ENCODE results near the gene RNF103.

- no peak for TF ChIP-seq CTCF (IDR thresholded peaks at IDR 0.05; ENCODE audit: low read depth, low read length)
- TF ChIP-seq EZH2phosphoT487 (IDR thresholded peaks at IDR 0.05; ENCODE audit: low read depth), result no peak
Observed at GRCh38 chr2:86596118-86596517, 27.5 kb downstream of the RNF103 start.

Data from OCI-LY3 (cell line).